Right hindlimb (tissue), 1 donor: ENCODE data around the gene AP3D1.

Experiments
- DNase-seq: peaks from one replicate; pipeline ENCODE4 v3.0.0-alpha.2; 2018

Gene AP3D1

GRCh38 chr19:2081873-2082810, 69.2 kb downstream of the AP3D1 start:
- DNase-seq, result no peak

GRCh38 chr19:2080336-2080988, 70.9 kb downstream of the AP3D1 start:
- no peak for DNase-seq

DNA sequence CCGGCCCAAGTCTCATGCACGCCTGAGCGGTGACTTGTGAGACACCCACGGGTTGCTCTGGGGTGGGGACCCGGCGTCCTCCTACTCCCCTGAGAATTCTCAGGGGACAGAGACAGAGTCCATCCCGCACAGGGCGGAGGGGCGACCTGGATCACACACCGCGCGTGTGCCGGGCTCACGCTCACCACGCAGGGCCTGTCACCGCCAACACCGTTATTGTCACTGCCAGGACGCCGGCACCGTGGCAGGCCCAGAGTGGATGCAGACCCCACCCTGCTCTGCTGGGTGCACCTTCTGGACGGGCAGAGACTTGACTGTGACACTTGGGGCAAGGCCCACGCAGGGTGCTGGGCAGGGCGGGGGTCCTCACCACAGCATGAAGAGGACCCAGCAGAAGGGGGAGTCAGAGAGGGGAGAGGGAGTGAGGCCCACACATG, 71.5 kb downstream of the AP3D1 start:
- DNase-seq, result no peak

- no peak for DNase-seq
Measured at GRCh38 chr19:2079076-2079864, 72.1 kb downstream of the AP3D1 start.

DNA sequence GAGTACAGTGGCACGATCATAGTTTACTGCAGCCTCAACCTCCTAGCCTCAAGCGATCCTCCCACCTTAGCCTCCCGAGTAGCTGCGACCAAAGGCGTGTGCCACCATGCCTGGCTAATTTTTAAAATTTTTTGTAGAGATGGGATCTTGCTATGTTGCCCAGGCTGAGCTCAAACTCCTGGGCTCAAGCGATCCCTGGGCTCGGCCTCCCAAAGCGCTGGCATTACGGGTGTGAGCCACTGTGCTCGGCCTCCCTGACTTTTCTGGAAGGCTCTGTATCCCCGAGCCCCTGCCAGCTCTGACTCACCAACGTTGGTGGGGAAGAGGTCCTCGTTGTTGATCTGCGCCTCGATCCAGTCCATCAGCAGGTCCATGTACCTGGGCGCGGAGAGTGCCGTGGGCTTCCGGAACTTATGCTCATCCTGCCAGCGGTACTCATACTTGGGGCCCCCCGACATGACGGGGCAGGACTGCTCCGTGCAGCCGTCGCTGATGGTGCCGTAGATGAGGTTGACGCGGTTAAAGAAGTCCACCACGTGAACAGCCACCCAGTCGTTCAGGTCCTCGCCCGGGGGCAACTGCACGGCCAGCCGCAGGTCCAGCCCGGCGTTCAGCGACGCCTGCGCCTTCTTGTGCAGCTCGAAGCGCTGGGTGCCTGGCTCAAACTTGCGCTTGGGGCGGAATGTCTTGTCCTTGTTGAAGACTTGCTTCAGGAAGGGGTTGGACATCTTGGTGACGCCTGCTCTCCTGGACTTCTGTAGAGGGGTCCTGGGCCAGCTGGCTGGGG, 73.3 kb downstream of the AP3D1 start:
- DNase-seq, result no peak

DNA sequence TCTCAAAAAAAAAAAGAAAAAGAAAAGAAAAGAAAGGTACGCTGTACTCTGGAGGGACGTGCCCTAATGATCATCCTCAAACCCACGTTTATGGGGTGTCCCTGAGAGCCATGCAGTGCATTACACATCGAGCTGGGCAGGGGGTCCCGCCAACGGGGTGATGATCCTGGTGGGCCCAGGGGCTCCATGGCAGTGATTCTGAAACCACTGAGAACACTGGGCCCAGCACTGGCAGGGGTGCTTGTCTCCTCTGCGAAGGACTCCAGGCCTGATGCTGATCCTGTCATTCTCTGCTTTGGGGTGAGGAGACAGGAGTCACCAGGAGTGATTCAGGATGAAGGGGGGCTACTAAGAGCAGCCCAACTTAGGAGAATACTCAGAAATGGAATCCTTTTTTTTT, 74.0 kb downstream of the AP3D1 start:
- DNase-seq, result no peak

- DNase-seq, result no peak
Measured at GRCh38 chr19:2076526-2076944, 74.8 kb downstream of the AP3D1 start.

- no peak for DNase-seq
Measured at GRCh38 chr19:2072757-2073551, 78.4 kb downstream of the AP3D1 start.

GRCh38 chr19:2070986-2071673, 80.2 kb downstream of the AP3D1 start:
- DNase-seq, result no peak

DNA sequence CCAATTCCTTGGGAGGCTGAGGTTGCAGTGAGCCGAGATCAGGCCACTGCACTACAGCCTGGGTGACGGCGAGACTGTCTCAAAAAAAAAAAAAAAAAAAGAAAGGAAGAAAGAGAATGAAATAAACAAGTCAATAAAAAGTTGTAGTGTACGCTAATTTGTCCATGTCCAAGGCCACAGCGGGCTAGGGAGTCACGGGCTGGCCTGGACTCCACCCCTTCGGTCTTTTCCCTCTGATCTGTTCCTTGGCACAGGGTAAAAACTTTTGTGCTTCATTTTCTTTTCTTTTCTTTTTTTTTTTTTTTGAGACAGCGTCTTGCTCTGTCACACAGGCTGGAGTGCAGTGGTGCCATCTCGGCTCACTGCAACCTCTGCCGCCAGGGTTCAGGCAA, 80.9 kb downstream of the AP3D1 start:
- DNase-seq, result no peak

GRCh38 chr19:2064788-2065524, 86.4 kb downstream of the AP3D1 start:
- no peak for DNase-seq

DNA sequence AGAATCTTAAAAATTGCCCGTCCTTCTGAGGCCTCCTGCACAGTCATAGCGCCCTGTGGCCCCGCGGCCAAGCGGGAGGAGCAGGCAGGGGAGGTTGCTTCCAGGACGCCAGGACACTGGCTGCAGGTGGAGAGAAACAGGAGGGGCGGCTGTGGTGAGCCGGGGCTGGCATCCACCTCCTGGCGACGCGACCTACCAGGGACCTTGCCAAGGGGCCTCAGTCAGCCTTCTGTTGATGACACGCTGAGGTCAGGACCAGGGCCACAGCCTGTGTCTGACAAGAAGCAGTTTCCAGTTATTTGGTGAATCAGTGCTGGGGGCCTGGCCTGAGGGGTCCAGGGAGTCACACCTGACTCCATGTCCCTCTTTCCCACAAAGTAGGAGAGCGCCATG, 87.0 kb downstream of the AP3D1 start:
- no peak for DNase-seq

- DNase-seq, result no peak
Measured at GRCh38 chr19:2063824-2064223, 87.5 kb downstream of the AP3D1 start.

GRCh38 chr19:2062770-2063169, 88.6 kb downstream of the AP3D1 start:
- DNase-seq, result no peak

- no peak for DNase-seq
Measured at GRCh38 chr19:2062389-2062729, 89.0 kb downstream of the AP3D1 start.

DNA sequence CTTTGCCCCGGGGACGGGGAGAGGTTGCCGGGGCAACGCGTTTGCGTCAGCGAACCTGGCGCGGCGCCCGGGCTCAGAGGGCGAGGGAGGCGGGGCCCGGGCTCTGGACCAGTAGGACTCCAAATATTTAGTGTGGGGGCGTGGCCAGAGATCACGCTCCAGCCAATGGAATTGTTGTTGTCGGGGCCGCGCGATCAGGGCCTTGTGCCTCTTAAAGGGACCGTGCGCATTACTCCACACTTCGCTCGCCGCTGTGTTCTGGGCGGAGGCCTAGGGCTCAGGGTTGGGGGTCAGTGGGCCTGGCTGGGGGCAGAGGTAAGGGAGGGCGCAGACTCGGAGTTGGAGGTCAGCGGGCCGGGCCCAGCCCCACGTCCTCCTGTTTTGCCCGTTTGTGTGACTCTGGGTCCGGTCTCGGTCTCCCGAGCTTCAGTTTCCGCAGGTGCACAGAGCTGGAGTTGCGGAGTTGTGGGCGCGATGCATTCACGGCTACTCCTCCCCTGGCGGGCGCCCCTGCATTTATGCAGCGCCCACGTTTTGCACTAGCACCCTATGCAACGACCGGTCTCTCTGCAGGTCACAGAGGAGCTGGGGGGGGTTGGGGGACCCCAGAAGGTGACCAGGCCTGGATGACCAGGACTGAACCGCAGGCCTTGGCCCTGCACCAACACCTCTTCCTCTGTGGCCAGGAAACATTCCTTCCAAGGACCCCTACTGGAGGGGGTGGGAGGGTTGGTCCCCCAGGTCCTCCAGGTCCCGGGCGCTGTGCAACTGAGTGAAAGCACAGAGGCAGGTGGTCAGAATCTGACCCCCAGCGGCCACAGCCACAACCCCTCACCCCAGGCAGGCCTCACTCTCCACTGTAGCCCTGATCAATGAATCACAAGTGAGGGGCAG, 89.6 kb downstream of the AP3D1 start:
- peak; percentile 99 for DNase-seq

GRCh38 chr19:2060884-2061494, 90.4 kb downstream of the AP3D1 start:
- DNase-seq, result peak; percentile 88

DNA sequence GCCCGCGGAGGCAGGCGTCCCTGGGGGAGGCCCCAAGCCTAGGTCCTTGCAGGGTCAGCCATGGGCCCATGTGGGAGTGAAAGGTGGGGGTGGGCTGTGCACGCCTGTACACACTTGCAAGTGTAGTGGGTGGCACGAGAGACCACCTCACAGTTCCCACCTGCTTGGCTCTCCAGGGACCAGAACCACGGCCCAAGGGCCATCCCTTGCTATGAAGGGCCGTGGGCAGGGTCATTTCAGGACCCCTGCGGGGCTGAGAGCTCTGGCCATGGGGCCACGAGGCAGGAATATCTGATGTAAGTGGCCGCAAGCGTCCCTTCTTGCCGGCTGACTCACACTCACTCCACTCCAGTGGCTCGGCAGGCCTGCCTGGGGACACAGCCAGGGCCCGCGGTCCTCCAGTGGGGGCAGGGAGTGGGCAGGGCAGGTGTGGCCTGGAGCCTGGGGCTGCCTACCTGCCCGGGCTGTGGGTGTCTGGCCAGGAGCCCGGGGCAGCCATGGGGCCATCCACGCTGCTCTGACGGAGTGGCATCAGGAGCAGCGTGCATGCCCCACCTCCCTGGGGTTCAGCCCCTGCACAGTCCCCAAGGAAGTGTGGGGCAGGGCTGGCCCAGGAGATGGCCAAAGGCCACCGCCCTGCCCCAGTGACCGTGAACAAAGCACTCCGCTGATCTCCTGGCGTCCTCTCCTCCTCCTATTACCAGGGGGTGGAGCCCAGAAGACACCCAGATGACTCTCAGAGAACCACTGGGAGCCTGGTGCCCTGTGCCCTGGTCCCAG, 91.8 kb downstream of the AP3D1 start:
- DNase-seq, result peak; percentile 46
